ENCODE measurements around the gene AGBL2.
"Not testable (repeated sequence)": the region's sequence is repeated elsewhere in the genome, so short reads cannot be mapped to it uniquely, and the experiment has no call there.

AGBL2 gene

DNA sequence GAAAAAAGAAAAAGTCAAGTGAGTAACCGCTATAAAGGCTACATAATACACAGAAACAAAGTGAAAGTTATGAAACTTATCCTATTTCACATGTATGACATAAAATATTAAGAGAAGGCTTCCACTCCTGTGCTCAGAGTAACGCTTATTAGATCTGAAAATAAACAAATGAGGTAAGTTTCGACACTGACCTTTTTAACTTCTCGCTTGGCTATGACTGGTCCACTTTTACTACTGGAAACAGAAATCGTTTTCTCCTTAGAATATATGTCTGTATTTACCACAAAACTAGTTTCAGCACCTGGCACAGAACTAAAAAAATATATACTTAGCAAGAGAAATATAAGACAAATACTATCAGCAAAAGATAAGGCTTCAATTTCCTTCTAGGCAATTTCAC lies 35.6 kb upstream of the AGBL2 start:
- Histone ChIP-seq H3K79me2 (ENCODE audit: control insufficient read depth, low read length) (peaks cover 55% of the 10 kb centered on the region), H3K27ac (ENCODE audit: low read depth, low read length) (no peak overlapping the region), H3K27me3 (ENCODE audit: control insufficient read depth, low read length) (no peaks in the 10 kb centered on the region), H3F3A (ENCODE audit: control insufficient read depth, insufficient read depth) (0 out of 2 replicates have a peak, but pooled peaks cover 6% of the 10 kb centered on the region), H3K36me3 (ENCODE audit: control insufficient read depth, low read length) (peaks cover 84% of the 10 kb centered on the region), H3K4me2 (ENCODE audit: low read length) (no peak overlapping the region), H3K9me3 (ENCODE audit: control insufficient read depth, insufficient read depth, low read length) (no peaks in the 10 kb centered on the region), H3K4me1 (ENCODE audit: control insufficient read depth, low read length) (no peaks in the 10 kb centered on the region), H3K9me2 (replicated peaks; ENCODE audit: control insufficient read depth, low read length) (no peaks in the 10 kb centered on the region), H4K20me1 (ENCODE audit: control insufficient read depth, insufficient read depth, low read depth, low read length) (no peaks in the 10 kb centered on the region; the same call in 1 of the 2 replicates), H3K4me3 (ENCODE audit: low read length) (no peak overlapping the region)
- no peak for TF ChIP-seq EZH2phosphoT487 (IDR thresholded peaks at IDR 0.05; ENCODE audit: borderline replicate concordance, low read length)
- TF ChIP-seq, protein P1, sequence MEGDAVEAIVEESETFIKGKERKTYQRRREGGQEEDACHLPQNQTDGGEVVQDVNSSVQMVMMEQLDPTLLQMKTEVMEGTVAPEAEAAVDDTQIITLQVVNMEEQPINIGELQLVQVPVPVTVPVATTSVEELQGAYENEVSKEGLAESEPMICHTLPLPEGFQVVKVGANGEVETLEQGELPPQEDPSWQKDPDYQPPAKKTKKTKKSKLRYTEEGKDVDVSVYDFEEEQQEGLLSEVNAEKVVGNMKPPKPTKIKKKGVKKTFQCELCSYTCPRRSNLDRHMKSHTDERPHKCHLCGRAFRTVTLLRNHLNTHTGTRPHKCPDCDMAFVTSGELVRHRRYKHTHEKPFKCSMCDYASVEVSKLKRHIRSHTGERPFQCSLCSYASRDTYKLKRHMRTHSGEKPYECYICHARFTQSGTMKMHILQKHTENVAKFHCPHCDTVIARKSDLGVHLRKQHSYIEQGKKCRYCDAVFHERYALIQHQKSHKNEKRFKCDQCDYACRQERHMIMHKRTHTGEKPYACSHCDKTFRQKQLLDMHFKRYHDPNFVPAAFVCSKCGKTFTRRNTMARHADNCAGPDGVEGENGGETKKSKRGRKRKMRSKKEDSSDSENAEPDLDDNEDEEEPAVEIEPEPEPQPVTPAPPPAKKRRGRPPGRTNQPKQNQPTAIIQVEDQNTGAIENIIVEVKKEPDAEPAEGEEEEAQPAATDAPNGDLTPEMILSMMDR (IDR thresholded peaks at IDR 0.05; ENCODE audit: low read depth, low read length, poor library complexity, severe bottlenecking) = no peak

GRCh38 chr11:47742494-47742893 lies 27.3 kb upstream of the AGBL2 start:
- peaks cover 91% of the 10 kb centered on the region for H3K36me3 ChIP-seq (ENCODE audit: control insufficient read depth, low read length)
- H3K4me3 ChIP-seq (ENCODE audit: low read length); H3K9me3 ChIP-seq (ENCODE audit: control insufficient read depth, insufficient read depth, low read length); H3K27ac ChIP-seq (ENCODE audit: low read depth, low read length); H3K4me2 ChIP-seq (ENCODE audit: low read length); H3K27me3 ChIP-seq (ENCODE audit: control insufficient read depth, low read length); H4K20me1 ChIP-seq (ENCODE audit: control insufficient read depth, insufficient read depth, low read depth, low read length); H3F3A ChIP-seq (ENCODE audit: control insufficient read depth, insufficient read depth); H3K4me1 ChIP-seq (ENCODE audit: control insufficient read depth, low read length); H3K9me2 ChIP-seq (replicated peaks; ENCODE audit: control insufficient read depth, low read length): not testable (repeated sequence)
- H3K79me2 ChIP-seq (ENCODE audit: control insufficient read depth, low read length) = peaks cover 23% of the 10 kb centered on the region

GRCh38 chr11:47737817-47738216 lies 22.6 kb upstream of the AGBL2 start:
- not testable (repeated sequence) for H3K4me3 ChIP-seq (ENCODE audit: low read length); H3K27me3 ChIP-seq (ENCODE audit: control insufficient read depth, low read length); H3K79me2 ChIP-seq (ENCODE audit: control insufficient read depth, low read length); H3F3A ChIP-seq (ENCODE audit: control insufficient read depth, insufficient read depth); H3K9me2 ChIP-seq (replicated peaks; ENCODE audit: control insufficient read depth, low read length); H3K4me1 ChIP-seq (ENCODE audit: control insufficient read depth, low read length); H3K9me3 ChIP-seq (ENCODE audit: control insufficient read depth, insufficient read depth, low read length); H4K20me1 ChIP-seq (ENCODE audit: control insufficient read depth, insufficient read depth, low read depth, low read length); H3K27ac ChIP-seq (ENCODE audit: low read depth, low read length); H3K4me2 ChIP-seq (ENCODE audit: low read length)
- peaks cover 87% of the 10 kb centered on the region for H3K36me3 ChIP-seq (ENCODE audit: control insufficient read depth, low read length)

GRCh38 chr11:47732271-47732670 lies 17.1 kb upstream of the AGBL2 start:
- H4K20me1 ChIP-seq (ENCODE audit: control insufficient read depth, insufficient read depth, low read depth, low read length) = no peaks in the 10 kb centered on the region; the same call in 1 of the 2 replicates

More at GRCh38 chr11:47732271-47732670, 17.1 kb upstream of the AGBL2 start:
- Histone ChIP-seq H3K9me2 (replicated peaks; ENCODE audit: control insufficient read depth, low read length) (no peaks in the 10 kb centered on the region), H3K79me2 (ENCODE audit: control insufficient read depth, low read length) (peaks cover 10% of the 10 kb centered on the region; the same call in 1 of the 2 replicates), H3K36me3 (ENCODE audit: control insufficient read depth, low read length) (peaks cover 93% of the 10 kb centered on the region), H3K27me3 (ENCODE audit: control insufficient read depth, low read length) (no peaks in the 10 kb centered on the region), H3F3A (ENCODE audit: control insufficient read depth, insufficient read depth) (peaks cover 17% of the 10 kb centered on the region), H3K4me1 (ENCODE audit: control insufficient read depth, low read length) (no peaks in the 10 kb centered on the region), H3K27ac (ENCODE audit: low read depth, low read length) (no peak overlapping the region), H3K4me2 (ENCODE audit: low read length) (no peak overlapping the region), H3K9me3 (ENCODE audit: control insufficient read depth, insufficient read depth, low read length) (no peaks in the 10 kb centered on the region), H3K4me3 (ENCODE audit: low read length) (no peak overlapping the region)
- TF ChIP-seq EZH2phosphoT487 (IDR thresholded peaks at IDR 0.05; ENCODE audit: borderline replicate concordance, low read length) = no peak
- TF ChIP-seq, protein P1 (IDR thresholded peaks at IDR 0.05; ENCODE audit: low read depth, low read length, poor library complexity, severe bottlenecking) = no peak
